ENCODE data around the gene ATG10. TPM values are rescaled to one million over a fixed set of nuclear protein-coding genes. Genes with fewer than 3 reads are reported as not detected.
"Not testable (repeated sequence)": the region's sequence is repeated elsewhere in the genome, so short reads cannot be mapped to it uniquely, and the experiment has no call there.

ATG10 gene
- 1 to 10 TPM; 7.1 to 9.1 TPM for total RNA-seq

- POLR2A ChIA-PET: interaction anchor here (0.6 to 1.4 kb wide), 4 partner anchors 120 to 221 kb away, joined by 3 to 5 read pairs (median 4); partner anchors contain the start of gene SSBP2
- CTCF ChIA-PET: no interaction called here
Measured at GRCh38 chr5:81971712-81972491, at the start of gene ATG10. Gene ATG10, plus strand, starts transcription at chr5:81972023. Its CDS starts 15,548 bp downstream, at chr5:81987571.

- ChIA-PET POLR2A (no interaction called here), CTCF (no interaction called here)
Measured at GRCh38 chr5:81922854-81923279, 49.0 kb upstream of the ATG10 start.

- POLR2A ChIA-PET: no interaction called here
Measured at GRCh38 chr5:81924442-81924841, 47.4 kb upstream of the ATG10 start.

GRCh38 chr5:81925009-81925408 is 46.8 kb upstream of the ATG10 start:
- POLR2A ChIA-PET: no interaction called here
- CTCF ChIA-PET: no interaction called here

More at GRCh38 chr5:81924442-81924841, 47.4 kb upstream of the ATG10 start:
- CTCF ChIA-PET: no interaction called here

GRCh38 chr5:81925981-81926380 is 45.8 kb upstream of the ATG10 start:
- POLR2A ChIA-PET: no interaction called here
- CTCF ChIA-PET: no interaction called here

- CTCF ChIA-PET: no interaction called here
- POLR2A ChIA-PET: no interaction called here
Measured at GRCh38 chr5:81936066-81936465, 35.8 kb upstream of the ATG10 start.

GRCh38 chr5:81936750-81937149 is 35.1 kb upstream of the ATG10 start:
- ChIA-PET CTCF (no interaction called here), POLR2A (no interaction called here)

- POLR2A ChIA-PET: no interaction called here
- CTCF ChIA-PET: no interaction called here
Measured at GRCh38 chr5:81942746-81943145, 29.1 kb upstream of the ATG10 start.

- ChIA-PET POLR2A (no interaction called here), CTCF (no interaction called here)
Measured at GRCh38 chr5:81948349-81948748, 23.5 kb upstream of the ATG10 start.

- ChIA-PET POLR2A (no interaction called here), CTCF (no interaction called here)
Measured at GRCh38 chr5:81949462-81949861, 22.4 kb upstream of the ATG10 start.

GRCh38 chr5:81950996-81951395 is 20.8 kb upstream of the ATG10 start:
- POLR2A ChIA-PET: no interaction called here

GRCh38 chr5:81954796-81955195 is 17.0 kb upstream of the ATG10 start:
- POLR2A ChIA-PET, CTCF ChIA-PET: not testable (repeated sequence)

More at GRCh38 chr5:81950996-81951395, 20.8 kb upstream of the ATG10 start:
- CTCF ChIA-PET: no interaction called here

GRCh38 chr5:81958129-81958528 is 13.7 kb upstream of the ATG10 start:
- CTCF ChIA-PET, POLR2A ChIA-PET: not testable (repeated sequence)

GRCh38 chr5:81961651-81962440 is 10.0 kb upstream of the ATG10 start:
- POLR2A ChIA-PET: no interaction called here

GRCh38 chr5:81963544-81963943 is 8.3 kb upstream of the ATG10 start:
- ChIA-PET CTCF (no interaction called here), POLR2A (no interaction called here)

More at GRCh38 chr5:81961651-81962440, 10.0 kb upstream of the ATG10 start:
- CTCF ChIA-PET: no interaction called here

- ChIA-PET POLR2A (no interaction called here), CTCF (no interaction called here)
Measured at GRCh38 chr5:81965524-81965923, 6.3 kb upstream of the ATG10 start.

- POLR2A ChIA-PET: no interaction called here
- CTCF ChIA-PET: no interaction called here
Measured at GRCh38 chr5:81969226-81969625, 2.6 kb upstream of the ATG10 start.

- ChIA-PET CTCF (no interaction called here), POLR2A (no interaction called here)
Measured at GRCh38 chr5:81969912-81970311, 1.9 kb upstream of the ATG10 start.

GRCh38 chr5:81971111-81971711 is 612 bp upstream of the ATG10 start:
- ChIA-PET POLR2A (interaction anchor here (0.7 to 1.4 kb wide), 3 partner anchors 119 to 306 kb away, joined by 3 to 5 read pairs (median 4); partner anchors contain the start of genes RPS23 and SSBP2), CTCF (no interaction called here)

- POLR2A ChIA-PET: interaction anchor here (0.6 to 1.4 kb wide), 3 partner anchors 121 to 221 kb away, joined by 3 to 5 read pairs (median 5); partner anchors contain the start of gene SSBP2
- CTCF ChIA-PET: no interaction called here
Measured at GRCh38 chr5:81972492-81972783, 615 bp downstream of the ATG10 start.

GRCh38 chr5:81980160-81980559 is 8.3 kb downstream of the ATG10 start:
- CTCF ChIA-PET: interaction anchor here (0.7 kb wide), 1 partner anchor 122 kb away, joined by 3 read pairs; no protein-coding TSS in a partner anchor
- POLR2A ChIA-PET: no interaction called here
